Mucosa of descending colon (tissue), 3 donors: ENCODE measurements around the gene MADD. TPM values are rescaled to one million over a fixed set of nuclear protein-coding genes. Genes with fewer than 3 reads are reported as not detected.
A peak's percentile ranks its signal among the peaks of the same experiment; 100 is the strongest.

Experiments
- ATAC-seq: fragments of 200-7000 bp; cut with Tn5 transposase; one replicate; pipeline ENCODE4 v1.9.1; 2020; ENCODE audit warnings: mild to moderate bottlenecking, moderate library complexity
- DNase-seq, 3 donors: peaks; one replicate each; pipeline ENCODE4 v3.0.0-alpha.2; 2020
- H3K36me3 ChIP-seq: fragments of 200-600 bp; one replicate; pipeline ENCODE4 v1.8.0; 2021; ENCODE audit warnings: low read depth, mild to moderate bottlenecking
- H3K4me1 ChIP-seq: fragments of 200-600 bp; one replicate; pipeline ENCODE4 v1.8.0; 2021; ENCODE audit warnings: low read depth, mild to moderate bottlenecking
- H3K4me3 ChIP-seq: fragments of 200-600 bp; one replicate; pipeline ENCODE4 v1.8.0; 2021; ENCODE audit warnings: mild to moderate bottlenecking
- H3K9me3 ChIP-seq: fragments of 200-600 bp; one replicate; pipeline ENCODE4 v1.8.0; 2021; ENCODE audit warnings: mild to moderate bottlenecking
- intact Hi-C, 2 donors: fragments of 100-400 bp; cut with DNase I in 1 of 2; cut with micrococcal nuclease in 1 of 2; formaldehyde crosslinking; loops; one replicate each; pipeline versions ENCODE4 v1.11.0 to v1.11.1; 2022; cut with DNase I, micrococcal nuclease
- total RNA-seq, 3 donors: library from RNA; stranded (reverse); fragmentation: NEBNext Ultra II Directional in 2 of 3; extraction: Animal tissue kit (Norgen Biotek cat#: 25700) in 2 of 3; gene quantifications; one replicate each; pipeline versions ENCODE4 v1.2.1 to v1.2.4, GENCODE V29; 2021 to 2023
- TF ChIP-seq, protein P1 (sequence below): fragments of 200-600 bp; IDR thresholded peaks from one replicate; pipeline ENCODE4 v1.8.0; 2022; ENCODE audit warnings: antibody characterized with exemption, mild to moderate bottlenecking
- donor health status: DM: no; HTN: no; CAD: no; lungs with moderate emphysema.
- donor health status: DM: no; HTN: no; CAD: no.
- donor health status: DM: no; HTN: yes; CAD: no.

Gene MADD
- total RNA-seq, 3 donors from 2014 or later: 45.0 to 69.6 (median 67.3) TPM

DNA sequence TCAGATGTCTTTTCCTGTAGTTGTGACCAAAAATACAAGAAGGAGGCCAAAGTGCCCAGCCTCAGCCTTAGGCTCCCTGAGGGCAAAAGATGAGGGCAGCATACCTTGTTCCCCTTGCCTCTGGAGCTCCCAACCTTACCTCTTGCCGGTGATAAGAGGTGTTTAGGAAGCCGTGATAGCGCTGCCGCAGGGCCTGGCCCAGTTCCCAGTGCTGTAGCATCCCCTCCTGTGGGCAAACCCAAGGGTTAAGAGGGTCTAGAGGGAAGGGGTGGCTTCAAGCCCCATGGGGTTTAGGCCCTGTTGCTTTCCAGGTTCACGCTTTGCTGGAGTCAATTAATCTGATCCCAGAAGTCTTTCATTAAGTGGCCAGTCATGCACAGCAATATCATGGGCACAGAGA, 22.4 kb upstream of the MADD start:
- TF ChIP-seq, protein P1, sequence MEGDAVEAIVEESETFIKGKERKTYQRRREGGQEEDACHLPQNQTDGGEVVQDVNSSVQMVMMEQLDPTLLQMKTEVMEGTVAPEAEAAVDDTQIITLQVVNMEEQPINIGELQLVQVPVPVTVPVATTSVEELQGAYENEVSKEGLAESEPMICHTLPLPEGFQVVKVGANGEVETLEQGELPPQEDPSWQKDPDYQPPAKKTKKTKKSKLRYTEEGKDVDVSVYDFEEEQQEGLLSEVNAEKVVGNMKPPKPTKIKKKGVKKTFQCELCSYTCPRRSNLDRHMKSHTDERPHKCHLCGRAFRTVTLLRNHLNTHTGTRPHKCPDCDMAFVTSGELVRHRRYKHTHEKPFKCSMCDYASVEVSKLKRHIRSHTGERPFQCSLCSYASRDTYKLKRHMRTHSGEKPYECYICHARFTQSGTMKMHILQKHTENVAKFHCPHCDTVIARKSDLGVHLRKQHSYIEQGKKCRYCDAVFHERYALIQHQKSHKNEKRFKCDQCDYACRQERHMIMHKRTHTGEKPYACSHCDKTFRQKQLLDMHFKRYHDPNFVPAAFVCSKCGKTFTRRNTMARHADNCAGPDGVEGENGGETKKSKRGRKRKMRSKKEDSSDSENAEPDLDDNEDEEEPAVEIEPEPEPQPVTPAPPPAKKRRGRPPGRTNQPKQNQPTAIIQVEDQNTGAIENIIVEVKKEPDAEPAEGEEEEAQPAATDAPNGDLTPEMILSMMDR: no peak
- no peaks in the 10 kb centered on the region for H3K36me3 ChIP-seq
- DNase-seq (no peak), ATAC-seq (no peak)
- H3K4me1 ChIP-seq: peaks cover 14% of the 10 kb centered on the region
- intact Hi-C loops: no loop called here
- no peaks in the 10 kb centered on the region for H3K9me3 ChIP-seq
- H3K4me3 ChIP-seq: no peak overlapping the region

DNA sequence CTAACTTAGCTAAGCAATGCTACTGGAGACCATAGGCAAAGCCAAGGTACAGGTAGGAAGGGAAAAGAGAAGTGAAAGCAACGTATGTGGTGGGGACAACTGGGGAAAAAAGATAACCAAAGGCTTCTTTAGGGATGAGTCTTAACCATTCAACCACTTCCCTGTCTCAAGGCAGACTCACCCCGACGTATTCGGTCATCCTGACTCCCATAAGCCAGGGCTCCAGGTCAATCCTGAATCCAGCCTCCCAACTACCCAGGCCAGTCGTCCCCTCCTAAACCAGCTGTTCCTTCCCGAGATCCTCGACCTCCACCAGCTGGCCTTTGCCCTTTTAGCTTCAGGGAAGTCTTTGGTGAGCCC, 21.6 kb upstream of the MADD start:
- H3K9me3 ChIP-seq: no peaks in the 10 kb centered on the region
- ATAC-seq (peak; percentile 40), DNase-seq (no peak)
- H3K36me3 ChIP-seq: no peaks in the 10 kb centered on the region
- intact Hi-C loops: no loop called here
- TF ChIP-seq, protein P1: no peak
- H3K4me3 ChIP-seq: peak overlapping the region; percentile 45
- peaks cover 16% of the 10 kb centered on the region for H3K4me1 ChIP-seq

DNA sequence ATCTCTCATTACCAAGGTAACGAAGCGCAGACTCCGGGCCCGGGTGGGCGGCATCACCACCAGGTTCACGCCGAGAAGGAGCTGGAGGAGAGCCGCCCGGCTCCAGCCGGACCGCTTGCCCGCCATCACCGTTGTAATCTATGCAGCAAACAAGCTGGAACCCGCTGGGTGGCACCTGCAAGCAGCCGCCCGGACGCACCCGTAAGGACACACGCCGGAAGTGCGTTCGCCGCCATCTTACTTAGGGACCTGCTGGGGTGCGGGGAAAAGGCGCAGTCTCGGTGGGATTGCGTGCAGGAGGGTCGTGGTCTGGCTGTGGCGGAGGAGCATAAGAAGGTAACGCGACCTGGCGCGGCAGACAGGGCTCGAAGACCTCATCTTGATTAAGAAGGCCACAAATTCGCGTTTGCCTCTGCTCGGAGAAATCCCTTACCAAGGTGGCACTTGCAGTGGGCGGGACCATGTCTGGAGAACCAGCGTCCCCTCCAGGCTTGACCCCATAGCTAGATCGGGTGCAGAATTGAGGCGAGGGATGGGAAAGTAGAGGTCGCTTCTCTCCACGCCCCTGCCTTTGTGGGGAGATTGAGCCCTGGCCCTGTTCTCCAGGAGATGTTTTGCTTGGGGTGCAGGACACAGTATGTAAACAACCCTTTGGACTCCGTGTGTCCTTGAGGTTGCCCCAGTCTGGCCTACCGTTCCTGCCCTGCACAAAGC, 21.1 kb upstream of the MADD start, which contains the start of gene ACP2:
TSS of gene ACP2 (minus strand) at position 151 of the 714 bp plus-strand sequence. CDS start at position 126, 25 bp downstream.
- TF ChIP-seq, protein P1: no peak
- no peaks in the 10 kb centered on the region for H3K36me3 ChIP-seq
- H3K4me3 ChIP-seq: peak within 1 kb of the TSS; percentile 45
- no peaks in the 10 kb centered on the region for H3K9me3 ChIP-seq
- peak; percentile 99 for ATAC-seq
- peak; percentile 90 to 94 (median 91) for DNase-seq
- peaks cover 21% of the 10 kb centered on the region for H3K4me1 ChIP-seq
- intact Hi-C loops: no loop called here

DNA sequence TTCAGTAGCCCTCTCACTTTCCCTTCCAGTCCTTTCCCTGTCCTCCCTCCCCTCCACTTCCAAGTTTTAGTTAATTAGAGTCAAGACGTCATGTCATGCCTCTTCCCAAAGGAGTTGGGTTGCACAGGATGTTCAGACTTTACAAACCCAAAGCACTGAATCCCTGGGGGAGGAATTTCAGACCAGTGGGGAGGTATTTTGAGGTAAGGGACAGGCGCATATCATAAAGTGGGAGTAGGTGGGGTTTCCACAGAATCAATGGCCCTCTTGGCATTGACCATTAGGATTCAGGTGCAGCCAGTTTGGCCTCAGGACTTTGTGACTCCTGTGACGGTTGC, 20.6 kb upstream of the MADD start:
- peak overlapping the region; percentile 45 for H3K4me3 ChIP-seq
- DNase-seq: no peak
- intact Hi-C loops: no loop called here
- H3K36me3 ChIP-seq: no peaks in the 10 kb centered on the region
- H3K4me1 ChIP-seq: peaks cover 25% of the 10 kb centered on the region
- ATAC-seq: no peak
- H3K9me3 ChIP-seq: no peaks in the 10 kb centered on the region
- TF ChIP-seq, protein P1: no peak

DNA sequence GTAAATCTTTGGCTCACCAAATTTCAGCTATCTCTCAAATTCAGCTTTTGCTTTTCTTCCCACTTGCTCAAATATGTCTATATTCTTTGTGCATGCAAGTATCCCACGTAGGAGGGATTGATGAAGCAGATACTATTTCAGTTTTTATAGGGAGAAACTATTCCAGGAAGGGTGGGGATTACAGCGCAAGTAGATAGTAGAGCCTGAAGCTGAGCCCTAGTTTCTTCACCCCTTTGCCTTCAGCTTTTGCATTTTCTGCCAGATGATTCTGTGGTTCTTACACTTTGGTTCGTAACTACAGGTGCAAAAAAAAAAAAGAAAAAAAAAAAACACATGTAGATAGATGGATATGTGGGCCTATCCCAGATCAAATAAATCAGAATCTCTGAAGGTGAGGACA, 18.2 kb upstream of the MADD start:
- no peak overlapping the region for H3K4me3 ChIP-seq
- intact Hi-C loops: no loop called here
- DNase-seq (no peak), ATAC-seq (no peak)
- no peaks in the 10 kb centered on the region for H3K36me3 ChIP-seq
- peaks cover 34% of the 10 kb centered on the region for H3K4me1 ChIP-seq
- H3K9me3 ChIP-seq: no peaks in the 10 kb centered on the region
- TF ChIP-seq, protein P1: no peak

DNA sequence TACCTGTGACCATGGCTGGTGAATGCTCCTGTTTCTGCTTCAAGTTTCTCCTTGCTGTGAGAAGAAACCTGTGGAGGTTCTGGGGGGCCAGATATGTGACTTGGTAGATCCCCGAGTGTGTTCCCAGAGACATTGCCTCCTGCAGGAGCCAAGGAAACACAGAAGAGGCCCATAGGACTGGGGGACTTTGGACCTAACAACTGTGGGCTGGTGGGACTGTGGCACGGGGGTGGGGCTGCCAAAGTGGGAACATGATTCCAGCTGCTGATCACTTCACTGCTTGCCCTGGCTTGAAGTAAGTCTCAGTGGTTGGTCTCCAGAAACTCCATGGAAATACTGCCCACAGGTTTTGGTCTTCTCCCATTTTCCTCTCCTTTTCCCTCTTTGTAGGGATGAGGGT, 16.3 kb upstream of the MADD start:
- no peak for DNase-seq

More for the DNA sequence above, 16.3 kb upstream of the MADD start:
- Histone ChIP-seq H3K4me1 (peaks cover 38% of the 10 kb centered on the region), H3K9me3 (no peaks in the 10 kb centered on the region), H3K36me3 (no peaks in the 10 kb centered on the region), H3K4me3 (no peak overlapping the region)
- ATAC-seq: no peak
- intact Hi-C loops: no loop called here
- TF ChIP-seq, protein P1: no peak
